Stimulated activated CD8-positive, alpha-beta memory T cell treated with anti-CD3 and anti-CD28 coated beads, Interleukin-7, amount 100 ng/mL, for 48 hours (primary cell): ENCODE measurements around the gene TRIM69.

Experiments used
- DNase-seq, 2 donors: peaks; one replicate each; pipeline ENCODE4 v3.0.0-alpha.2; 2020; ENCODE audit warnings: low read depth in 1 of 2; ENCODE audit errors: extremely low read depth in 1 of 2

TRIM69 gene

GRCh38 chr15:44798826-44799225 is 62.5 kb downstream of the TRIM69 start:
- no peak for DNase-seq

- DNase-seq: no peak
Observed at GRCh38 chr15:44801364-44801763, 65.0 kb downstream of the TRIM69 start.

GRCh38 chr15:44801797-44802196 is 65.5 kb downstream of the TRIM69 start:
- no peak for DNase-seq

GRCh38 chr15:44802336-44802735 is 66.0 kb downstream of the TRIM69 start:
- DNase-seq: no peak

GRCh38 chr15:44804298-44805046 is 68.1 kb downstream of the TRIM69 start:
- no peak for DNase-seq

- DNase-seq: no peak
Observed at GRCh38 chr15:44808557-44808956, 72.2 kb downstream of the TRIM69 start.

- no peak for DNase-seq
Observed at GRCh38 chr15:44810237-44810636, 73.9 kb downstream of the TRIM69 start.

- no peak for DNase-seq
Observed at GRCh38 chr15:44811337-44811736, 75.0 kb downstream of the TRIM69 start.

GRCh38 chr15:44812029-44812517 is 75.7 kb downstream of the TRIM69 start:
- DNase-seq: no peak

GRCh38 chr15:44813231-44813630 is 76.9 kb downstream of the TRIM69 start:
- DNase-seq: no peak
